ENCODE measurements around the gene HELT. TPM values are rescaled to one million over a fixed set of nuclear protein-coding genes. Genes with fewer than 3 reads are reported as not detected.
"Not testable (repeated sequence)": the region's sequence is repeated elsewhere in the genome, so short reads cannot be mapped to it uniquely, and the experiment has no call there.

HELT gene
- total and polyA plus RNA-seq, 2 experiments from 2014 or later: not detected

DNA sequence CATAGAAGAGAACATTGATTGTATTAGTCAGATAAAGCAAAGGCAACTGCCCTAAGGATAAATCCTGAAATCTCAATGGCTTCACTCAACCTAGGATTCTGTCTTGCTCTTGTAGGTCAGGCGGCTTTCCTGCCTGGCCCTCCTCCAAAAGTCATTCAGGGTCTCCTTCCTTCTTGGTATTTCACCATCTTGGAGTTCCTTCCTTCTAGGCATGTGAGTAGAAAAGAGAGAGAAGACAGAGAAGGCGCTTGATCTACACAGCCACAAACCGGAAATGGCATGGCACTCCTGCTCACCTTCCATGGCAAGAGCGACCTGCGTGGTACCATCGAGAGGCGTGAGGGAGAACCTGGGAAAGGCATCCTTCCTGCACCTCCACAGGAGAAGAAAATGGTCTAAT, 45.3 kb upstream of the HELT start:
- TF ChIP-seq EZH2phosphoT487 (IDR thresholded peaks at IDR 0.05; ENCODE audit: low read depth, severe bottlenecking, unreplicated experiment) (no peak), EZH2 (IDR thresholded peaks at IDR 0.05; ENCODE audit: borderline replicate concordance) (no peak)
- TF ChIP-seq, protein P1, sequence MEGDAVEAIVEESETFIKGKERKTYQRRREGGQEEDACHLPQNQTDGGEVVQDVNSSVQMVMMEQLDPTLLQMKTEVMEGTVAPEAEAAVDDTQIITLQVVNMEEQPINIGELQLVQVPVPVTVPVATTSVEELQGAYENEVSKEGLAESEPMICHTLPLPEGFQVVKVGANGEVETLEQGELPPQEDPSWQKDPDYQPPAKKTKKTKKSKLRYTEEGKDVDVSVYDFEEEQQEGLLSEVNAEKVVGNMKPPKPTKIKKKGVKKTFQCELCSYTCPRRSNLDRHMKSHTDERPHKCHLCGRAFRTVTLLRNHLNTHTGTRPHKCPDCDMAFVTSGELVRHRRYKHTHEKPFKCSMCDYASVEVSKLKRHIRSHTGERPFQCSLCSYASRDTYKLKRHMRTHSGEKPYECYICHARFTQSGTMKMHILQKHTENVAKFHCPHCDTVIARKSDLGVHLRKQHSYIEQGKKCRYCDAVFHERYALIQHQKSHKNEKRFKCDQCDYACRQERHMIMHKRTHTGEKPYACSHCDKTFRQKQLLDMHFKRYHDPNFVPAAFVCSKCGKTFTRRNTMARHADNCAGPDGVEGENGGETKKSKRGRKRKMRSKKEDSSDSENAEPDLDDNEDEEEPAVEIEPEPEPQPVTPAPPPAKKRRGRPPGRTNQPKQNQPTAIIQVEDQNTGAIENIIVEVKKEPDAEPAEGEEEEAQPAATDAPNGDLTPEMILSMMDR (IDR thresholded peaks at IDR 0.05; ENCODE audit: poor library complexity): no peak

DNA sequence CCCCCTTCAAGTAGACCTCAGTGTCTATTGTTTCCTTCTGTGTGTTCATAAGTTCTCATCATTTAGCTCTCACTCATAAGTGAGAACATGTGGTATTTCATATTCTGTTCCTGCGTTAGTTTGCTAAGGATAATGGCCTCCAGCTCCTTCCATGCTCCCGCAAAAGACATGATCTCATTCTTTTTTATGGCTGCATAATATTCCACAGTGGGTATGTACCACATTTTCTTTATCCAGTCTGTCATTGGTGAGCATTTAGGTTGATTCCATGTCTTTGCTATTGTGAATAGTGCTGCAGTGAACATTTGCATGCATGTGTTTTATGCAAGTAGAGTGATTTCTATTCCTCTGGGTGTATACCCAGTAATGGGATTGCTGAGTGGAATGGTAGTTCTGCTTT, 41.9 kb upstream of the HELT start:
- H3K4me3 ChIP-seq; H3K4me2 ChIP-seq; H3K27ac ChIP-seq; H3K4me1 ChIP-seq (ENCODE audit: insufficient read depth); H3K27me3 ChIP-seq; H4K20me1 ChIP-seq (ENCODE audit: insufficient read depth, poor library complexity, severe bottlenecking); H3K9me2 ChIP-seq (replicated peaks; ENCODE audit: insufficient read depth); H3K36me3 ChIP-seq (replicated peaks; ENCODE audit: insufficient read depth, low read depth); DNase-seq (ENCODE audit: low spot score); H3K9me3 ChIP-seq (ENCODE audit: low read depth); H2AFZ ChIP-seq; H3K79me2 ChIP-seq: not testable (repeated sequence)
- 100% methylated on average over 2 of the region's 2 CpGs for WGBS (ENCODE audit: low lambda C conversion rate, missing lambda C conversion rate)

More for the DNA sequence above, 45.3 kb upstream of the HELT start:
- H3K9me2 ChIP-seq (replicated peaks; ENCODE audit: insufficient read depth): no peaks in the 10 kb centered on the region
- no peak overlapping the region for H3K4me2 ChIP-seq
- WGBS (ENCODE audit: low lambda C conversion rate, missing lambda C conversion rate): 94% methylated on average over 7 of the region's 7 CpGs
- no peak overlapping the region for H2AFZ ChIP-seq
- no peaks in the 10 kb centered on the region for H3K27me3 ChIP-seq
- DNase-seq (ENCODE audit: low spot score): no peak
- no peaks in the 10 kb centered on the region for H3K4me1 ChIP-seq (ENCODE audit: insufficient read depth)
- no peaks in the 10 kb centered on the region for H3K36me3 ChIP-seq (replicated peaks; ENCODE audit: insufficient read depth, low read depth)
- H4K20me1 ChIP-seq (ENCODE audit: insufficient read depth, poor library complexity, severe bottlenecking): no peaks in the 10 kb centered on the region
- no peak overlapping the region for H3K27ac ChIP-seq
- H3K4me3 ChIP-seq: no peak overlapping the region
- H3K79me2 ChIP-seq: no peaks in the 10 kb centered on the region
- no peaks in the 10 kb centered on the region for H3K9me3 ChIP-seq (ENCODE audit: low read depth)

DNA sequence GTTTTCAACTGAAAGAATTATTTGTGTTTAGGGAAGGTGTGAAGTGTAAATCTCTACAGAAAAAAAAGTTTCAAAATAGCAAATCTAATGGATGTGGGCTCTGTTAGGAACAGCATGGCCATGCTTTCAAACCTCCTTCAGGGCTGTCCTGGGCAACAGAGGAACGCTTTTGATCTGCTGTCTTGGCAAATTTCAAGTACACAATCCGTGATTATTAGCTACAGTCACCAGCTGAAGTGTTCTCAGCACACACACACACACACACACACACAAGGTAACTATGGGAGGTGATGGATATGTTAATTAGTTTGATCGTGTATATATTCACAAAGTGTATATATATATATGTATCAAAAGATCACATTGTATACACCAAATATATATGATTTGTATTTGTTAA, 40.5 kb upstream of the HELT start:
- no peaks in the 10 kb centered on the region for H3K79me2 ChIP-seq
- WGBS (ENCODE audit: low lambda C conversion rate, missing lambda C conversion rate): 79% methylated on average over 3 of the region's 3 CpGs
- no peak overlapping the region for H3K4me3 ChIP-seq
- H2AFZ ChIP-seq: no peak overlapping the region
- no peak overlapping the region for H3K27ac ChIP-seq
- H3K4me2 ChIP-seq: no peak overlapping the region
- H3K36me3 ChIP-seq (replicated peaks; ENCODE audit: insufficient read depth, low read depth): no peaks in the 10 kb centered on the region
- no peaks in the 10 kb centered on the region for H4K20me1 ChIP-seq (ENCODE audit: insufficient read depth, poor library complexity, severe bottlenecking)
- H3K4me1 ChIP-seq (ENCODE audit: insufficient read depth): no peaks in the 10 kb centered on the region
- no peaks in the 10 kb centered on the region for H3K9me2 ChIP-seq (replicated peaks; ENCODE audit: insufficient read depth)
- no peak for DNase-seq (ENCODE audit: low spot score)
- TF ChIP-seq EZH2 (IDR thresholded peaks at IDR 0.05; ENCODE audit: borderline replicate concordance) (no peak), EZH2phosphoT487 (IDR thresholded peaks at IDR 0.05; ENCODE audit: low read depth, severe bottlenecking, unreplicated experiment) (no peak)
- TF ChIP-seq, protein P1 (IDR thresholded peaks at IDR 0.05; ENCODE audit: poor library complexity): no peak
- no peaks in the 10 kb centered on the region for H3K27me3 ChIP-seq
- no peaks in the 10 kb centered on the region for H3K9me3 ChIP-seq (ENCODE audit: low read depth)

DNA sequence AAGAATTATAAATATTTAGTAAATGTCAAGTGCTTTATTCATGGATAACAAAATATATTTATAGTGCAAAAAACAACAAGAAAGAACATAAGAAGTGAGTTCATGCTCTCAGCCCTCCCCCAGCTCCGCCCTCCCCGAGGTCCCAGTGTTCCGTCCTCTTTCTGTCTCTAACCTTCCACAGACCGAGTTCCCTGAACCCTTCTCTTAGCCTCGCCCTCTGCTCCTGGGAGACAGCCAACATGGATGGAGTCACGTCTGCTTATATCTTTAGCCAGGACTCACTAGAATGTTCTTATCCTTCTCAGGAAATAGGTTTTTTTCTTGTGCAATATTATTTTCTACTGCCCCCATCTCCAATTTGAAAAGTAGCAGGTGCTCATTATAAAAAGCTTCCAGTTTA, 40.1 kb upstream of the HELT start:
- TF ChIP-seq EZH2 (IDR thresholded peaks at IDR 0.05; ENCODE audit: borderline replicate concordance) (no peak), EZH2phosphoT487 (IDR thresholded peaks at IDR 0.05; ENCODE audit: low read depth, severe bottlenecking, unreplicated experiment) (no peak)
- TF ChIP-seq, protein P1 (IDR thresholded peaks at IDR 0.05; ENCODE audit: poor library complexity): no peak
- Histone ChIP-seq H3K4me1 (ENCODE audit: insufficient read depth) (no peaks in the 10 kb centered on the region), H2AFZ (no peak overlapping the region), H3K4me2 (no peak overlapping the region), H3K9me2 (replicated peaks; ENCODE audit: insufficient read depth) (no peaks in the 10 kb centered on the region), H3K27ac (no peak overlapping the region), H3K36me3 (replicated peaks; ENCODE audit: insufficient read depth, low read depth) (no peaks in the 10 kb centered on the region), H3K27me3 (no peaks in the 10 kb centered on the region), H3K9me3 (ENCODE audit: low read depth) (no peaks in the 10 kb centered on the region), H3K4me3 (no peak overlapping the region), H4K20me1 (ENCODE audit: insufficient read depth, poor library complexity, severe bottlenecking) (no peaks in the 10 kb centered on the region), H3K79me2 (no peaks in the 10 kb centered on the region)
- no peak for DNase-seq (ENCODE audit: low spot score)
- 73% methylated on average over 6 of the region's 6 CpGs for WGBS (ENCODE audit: low lambda C conversion rate, missing lambda C conversion rate)
